Upper lobe of left lung (tissue), 6 donors: Measurements from ENCODE around the gene PSMG4. TPM values are rescaled to one million over a fixed set of nuclear protein-coding genes. Genes with fewer than 3 reads are reported as not detected.

ENCODE experiments used
- ATAC-seq, 2 donors: fragments of 200-7000 bp; cut with Tn5 transposase; one replicate each; pipeline ENCODE4 v1.9.1; 2022; ENCODE audit warnings: mild to moderate bottlenecking in 2 of 2, moderate library complexity in 2 of 2; ENCODE audit not compliant: low FRiP score in 2 of 2
- DNase-seq, 2 donors: peaks; one replicate each; pipeline ENCODE4 v3.0.0-alpha.2; 2019 to 2020
- H3K27ac ChIP-seq, 4 donors: fragments of 200-600 bp; sonication (generic); one replicate each; pipeline ENCODE4 v1.5.1; 2016 to 2019
- H3K27me3 ChIP-seq, 4 donors: fragments of 200-600 bp; sonication (generic); one replicate each; pipeline ENCODE4 v1.5.1; 2017 to 2019
- H3K36me3 ChIP-seq, 4 donors: fragments of 200-600 bp; sonication (generic); one replicate each; pipeline ENCODE4 v1.5.1; 2016 to 2019
- H3K4me1 ChIP-seq, 4 donors: fragments of 200-600 bp; sonication (generic); one replicate each; pipeline ENCODE4 v1.5.1; 2018 to 2019
- H3K4me3 ChIP-seq, 4 donors: fragments of 200-600 bp; sonication (generic); one replicate each; pipeline ENCODE4 v1.5.1; 2017 to 2019; ENCODE audit warnings: mild to moderate bottlenecking in 2 of 4, moderate library complexity in 1 of 4
- H3K9me3 ChIP-seq, 4 donors: fragments of 200-600 bp; sonication (generic); one replicate each; pipeline ENCODE4 v1.5.1; 2018 to 2019
- EP300 ChIP-seq, 4 donors: sonication (generic); formaldehyde crosslinking; IDR thresholded peaks; one replicate each; pipeline ENCODE4 v1.5.1; 2017; ENCODE audit warnings: antibody characterized with exemption in 4 of 4, control low read depth in 2 of 4
- POLR2A ChIP-seq, 4 donors: fragments of 450-650 bp; IDR thresholded peaks; one replicate each; pipeline ENCODE4 v1.5.1; 2016 to 2017; ENCODE audit warnings: antibody characterized with exemption in 4 of 4, mild to moderate bottlenecking in 2 of 4
- POLR2AphosphoS5 ChIP-seq, 2 donors: sonication (generic); formaldehyde crosslinking; IDR thresholded peaks; one replicate each; pipeline ENCODE4 v1.5.1; 2017; ENCODE audit warnings: antibody characterized with exemption in 2 of 2
- WGBS, 2 donors: methylation state at CpG; one replicate each; pipeline ENCODE4 v1.1.5; 2017 to 2018; 5-methylcytosine and 5-hydroxymethylcytosine counted together
- total RNA-seq, 6 donors: library from RNA; depleted of rRNA in 4 of 6; stranded (reverse); fragments of >200 nt in 4 of 6; gene quantifications; one replicate each; pipeline versions ENCODE4 v1.1.0 to v1.2.1, GENCODE V29; 2016 to 2021
- TF ChIP-seq, protein P1 (sequence below), 6 experiments: fragments of 450-650 bp in 4 of 6; fragments of 200-600 bp in 2 of 6; sonication (generic) in 2 of 6; IDR thresholded peaks; one replicate each; pipeline ENCODE4 v1.5.1; 2016 to 2019; ENCODE audit warnings: antibody characterized with exemption in 6 of 6
- donor health status: DM: no; HTN: no; CAD: no; lungs with moderate emphysema.
- donor health status: DM: no; HTN: yes; CAD: no; lungs with severe emphysema.

The PSMG4 gene
- total RNA-seq, 6 donors from 2014 or later, result 17.0 to 24.5 (median 22.9) TPM

DNA sequence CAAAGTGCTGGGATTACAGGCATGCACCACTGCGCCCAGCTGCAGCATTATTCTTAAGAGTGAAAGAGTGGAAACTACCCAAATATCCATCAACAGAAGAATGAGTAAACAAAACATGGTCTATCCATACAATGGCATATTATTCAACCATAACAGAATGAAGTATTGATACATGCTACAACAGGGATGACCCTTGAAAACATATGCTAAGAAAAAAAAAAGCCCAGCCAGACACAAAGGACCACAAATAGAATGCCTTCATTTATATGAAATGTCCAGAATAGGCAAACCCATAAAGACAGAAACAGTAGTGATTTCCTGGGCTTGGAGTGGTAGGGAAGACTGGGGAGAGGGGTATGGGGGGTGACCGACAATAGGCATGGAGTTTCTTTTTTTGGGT is 38.4 kb upstream of the PSMG4 start:
- Histone ChIP-seq H3K9me3 (no peaks in the 10 kb centered on the region), H3K4me3 (no peak overlapping the region), H3K36me3 (no peaks in the 10 kb centered on the region), H3K27me3 (no peaks in the 10 kb centered on the region), H3K4me1 (no peaks in the 10 kb centered on the region), H3K27ac (no peak overlapping the region)
- TF ChIP-seq, protein P1, sequence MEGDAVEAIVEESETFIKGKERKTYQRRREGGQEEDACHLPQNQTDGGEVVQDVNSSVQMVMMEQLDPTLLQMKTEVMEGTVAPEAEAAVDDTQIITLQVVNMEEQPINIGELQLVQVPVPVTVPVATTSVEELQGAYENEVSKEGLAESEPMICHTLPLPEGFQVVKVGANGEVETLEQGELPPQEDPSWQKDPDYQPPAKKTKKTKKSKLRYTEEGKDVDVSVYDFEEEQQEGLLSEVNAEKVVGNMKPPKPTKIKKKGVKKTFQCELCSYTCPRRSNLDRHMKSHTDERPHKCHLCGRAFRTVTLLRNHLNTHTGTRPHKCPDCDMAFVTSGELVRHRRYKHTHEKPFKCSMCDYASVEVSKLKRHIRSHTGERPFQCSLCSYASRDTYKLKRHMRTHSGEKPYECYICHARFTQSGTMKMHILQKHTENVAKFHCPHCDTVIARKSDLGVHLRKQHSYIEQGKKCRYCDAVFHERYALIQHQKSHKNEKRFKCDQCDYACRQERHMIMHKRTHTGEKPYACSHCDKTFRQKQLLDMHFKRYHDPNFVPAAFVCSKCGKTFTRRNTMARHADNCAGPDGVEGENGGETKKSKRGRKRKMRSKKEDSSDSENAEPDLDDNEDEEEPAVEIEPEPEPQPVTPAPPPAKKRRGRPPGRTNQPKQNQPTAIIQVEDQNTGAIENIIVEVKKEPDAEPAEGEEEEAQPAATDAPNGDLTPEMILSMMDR (IDR thresholded peaks at IDR 0.05), result no peak
- TF ChIP-seq POLR2A (IDR thresholded peaks at IDR 0.05) (no peak), POLR2AphosphoS5 (IDR thresholded peaks at IDR 0.05) (no peak), EP300 (IDR thresholded peaks at IDR 0.05) (no peak)
- no peak for ATAC-seq
- DNase-seq, result no peak
- WGBS, 2 donors, result 88 to 91% methylated on average over 2 of the region's 2 CpGs

DNA sequence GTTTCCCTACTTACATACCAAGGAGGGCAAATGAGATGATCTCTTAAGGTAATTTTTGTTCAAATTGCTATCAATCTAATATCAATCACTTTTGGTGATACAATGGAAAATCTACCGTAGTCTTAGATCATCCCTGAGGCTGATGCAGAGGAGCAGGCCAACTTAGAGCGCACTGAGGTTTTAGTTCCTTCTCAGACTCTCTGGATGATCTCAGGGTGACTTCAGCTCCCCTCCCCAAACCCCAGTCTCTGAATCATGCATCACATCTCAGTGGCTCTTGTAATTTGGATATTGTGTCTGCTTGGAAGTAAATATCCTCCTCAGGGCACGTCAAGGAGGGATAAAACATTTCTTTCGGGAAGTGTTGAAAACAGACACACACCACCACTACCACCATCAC is 37.2 kb upstream of the PSMG4 start:
- no peaks in the 10 kb centered on the region for H3K9me3 ChIP-seq
- H3K27ac ChIP-seq, result no peak overlapping the region
- H3K36me3 ChIP-seq, result no peaks in the 10 kb centered on the region
- H3K27me3 ChIP-seq, result peaks cover 0 to 7% (median 3%) of the 10 kb centered on the region in 4 donors
- TF ChIP-seq, protein P1 (IDR thresholded peaks at IDR 0.05), result no peak
- no peak for TF ChIP-seq POLR2A (IDR thresholded peaks at IDR 0.05)
- no peak for TF ChIP-seq EP300 (IDR thresholded peaks at IDR 0.05)
- no peak for TF ChIP-seq POLR2AphosphoS5 (IDR thresholded peaks at IDR 0.05)
- ATAC-seq (no peak), DNase-seq (no peak)
- no peak overlapping the region for H3K4me3 ChIP-seq
- WGBS, 2 donors, result 92 to 99% methylated on average over 4 of the region's 4 CpGs
- H3K4me1 ChIP-seq, result peaks cover under 1 to 3% (median 1%) of the 10 kb centered on the region in 4 donors

- TF ChIP-seq, protein P1 (IDR thresholded peaks at IDR 0.05), result no peak
- Histone ChIP-seq H3K4me1 (peaks cover 11 to 13% (median 11%) of the 10 kb centered on the region in 4 donors), H3K27me3 (peaks cover 4 to 17% (median 11%) of the 10 kb centered on the region in 4 donors), H3K36me3 (no peaks in the 10 kb centered on the region), H3K9me3 (no peaks in the 10 kb centered on the region), H3K27ac (no peak overlapping the region), H3K4me3 (no peak overlapping the region)
- ATAC-seq (no peak), DNase-seq (no peak)
- WGBS, 2 donors, result 76 to 86% methylated on average over 4 of the region's 4 CpGs
These were observed 36.2 kb upstream of the PSMG4 start for GRCh38 chr6:3222506-3223038.

GRCh38 chr6:3226042-3226441 is 32.7 kb upstream of the PSMG4 start:
- TF ChIP-seq POLR2AphosphoS5 (IDR thresholded peaks at IDR 0.05) (no peak), POLR2A (IDR thresholded peaks at IDR 0.05) (no peak), EP300 (IDR thresholded peaks at IDR 0.05) (no peak)
- TF ChIP-seq, protein P1 (IDR thresholded peaks at IDR 0.05), result no peak
- WGBS, 2 donors, result 87 to 88% methylated on average over 10 of the region's 10 CpGs
- peaks cover 11 to 49% (median 29%) of the 10 kb centered on the region in 4 donors for H3K27me3 ChIP-seq
- no peaks in the 10 kb centered on the region for H3K9me3 ChIP-seq
- H3K4me3 ChIP-seq, result no peak overlapping the region
- no peak overlapping the region for H3K27ac ChIP-seq
- H3K4me1 ChIP-seq, result peaks cover 36 to 47% (median 38%) of the 10 kb centered on the region in 4 donors
- ATAC-seq (no peak), DNase-seq (no peak)
- no peaks in the 10 kb centered on the region for H3K36me3 ChIP-seq
